ENCODE measurements around the gene KCNG3. TPM values are rescaled to one million over a fixed set of nuclear protein-coding genes. Genes with fewer than 3 reads are reported as not detected.

The KCNG3 gene
- total RNA-seq, 2 donors from 2014 or later: 0.84 to 1.5 TPM

DNA sequence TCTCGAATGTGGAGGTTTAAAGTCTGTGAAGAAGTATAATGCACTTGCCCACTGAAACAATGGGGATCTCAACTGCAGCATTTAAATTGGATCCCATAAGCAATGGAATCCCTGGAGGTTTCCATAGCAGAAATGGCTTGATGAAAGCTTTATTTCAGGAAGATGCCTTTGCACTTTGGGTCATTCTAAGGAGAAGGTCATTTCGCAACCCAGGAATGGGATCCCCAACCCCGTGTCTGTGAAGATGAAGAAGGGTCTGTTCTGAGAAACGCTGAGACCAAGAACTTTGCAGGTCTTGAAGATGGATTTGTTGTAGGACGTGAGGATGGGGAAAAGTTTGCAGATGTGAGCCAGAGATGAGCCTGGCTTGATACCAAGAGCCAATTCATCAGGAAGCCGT lies 1.8 kb upstream of the KCNG3 start:
- Mint-ChIP-seq H3K36me3 (ENCODE audit: low read depth) (no peaks in the 10 kb centered on the region), H3K27ac (no peak overlapping the region), H3K9me3 (no peaks in the 10 kb centered on the region), H3K4me3 (no peak overlapping the region), H3K27me3 (ENCODE audit: insufficient read depth) (peaks cover 33% of the 10 kb centered on the region), H3K4me1 (peaks cover 8% of the 10 kb centered on the region)
- H3K27ac ChIP-seq (ENCODE audit: low read depth, low read length): no peak overlapping the region
- no peaks in the 10 kb centered on the region for H3K4me1 ChIP-seq (ENCODE audit: control insufficient read depth, insufficient read depth, low read length)
- no peaks in the 10 kb centered on the region for H3K36me3 ChIP-seq (ENCODE audit: control insufficient read depth, insufficient read depth, low read length)
- H3K9ac ChIP-seq (ENCODE audit: extremely low read depth, low read length, poor library complexity, severe bottlenecking): no peak overlapping the region
- 80 to 89% methylated on average over 5 to 6 of the region's 6 CpGs for WGBS, 2 experiments (ENCODE audit: insufficient coverage in 1 of 2, insufficient read length in 1 of 2)
- no peak for TF ChIP-seq CTCF (conservative IDR thresholded peaks at IDR 0.05)
- H3K27me3 ChIP-seq (ENCODE audit: control insufficient read depth, insufficient read depth, low read length, poor library complexity, severe bottlenecking): peaks cover 48% of the 10 kb centered on the region
- DNase-seq: no peak
- H3K4me3 ChIP-seq (ENCODE audit: low read length): peak overlapping the region; percentile 80
- H3K9me3 ChIP-seq (ENCODE audit: control insufficient read depth, low read length): no peaks in the 10 kb centered on the region

DNA sequence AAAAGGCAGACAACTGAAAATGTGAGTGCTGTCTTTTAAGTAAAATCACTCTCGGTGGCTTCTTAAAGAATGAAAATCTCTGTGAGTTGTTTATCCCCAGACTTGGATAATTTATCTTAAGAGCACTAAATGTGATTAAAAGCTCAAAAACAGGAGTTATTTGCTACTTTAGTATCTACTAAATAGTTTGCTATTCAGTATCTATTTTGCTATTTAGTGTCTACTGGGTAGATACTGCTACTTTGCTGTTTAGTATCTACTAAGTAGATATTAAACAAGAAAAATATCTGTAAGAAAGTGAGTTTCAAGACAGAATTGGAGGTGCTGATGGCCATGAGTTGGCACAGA lies 1.4 kb upstream of the KCNG3 start:
- peak overlapping the region; percentile 68 for H3K4me3 Mint-ChIP-seq
- peaks cover 49% of the 10 kb centered on the region for H3K27me3 ChIP-seq (ENCODE audit: control insufficient read depth, insufficient read depth, low read length, poor library complexity, severe bottlenecking)
- no peaks in the 10 kb centered on the region for H3K9me3 ChIP-seq (ENCODE audit: control insufficient read depth, low read length)
- no peak overlapping the region for H3K27ac ChIP-seq (ENCODE audit: low read depth, low read length)
- H3K4me1 ChIP-seq (ENCODE audit: control insufficient read depth, insufficient read depth, low read length): no peaks in the 10 kb centered on the region
- H3K4me1 Mint-ChIP-seq: peaks cover 8% of the 10 kb centered on the region
- no peaks in the 10 kb centered on the region for H3K36me3 ChIP-seq (ENCODE audit: control insufficient read depth, insufficient read depth, low read length)
- peaks cover 33% of the 10 kb centered on the region for H3K27me3 Mint-ChIP-seq (ENCODE audit: insufficient read depth)
- WGBS, 2 experiments (ENCODE audit: insufficient coverage in 1 of 2, insufficient read length in 1 of 2): 0 to 33% methylated on average over 1 of the region's 1 CpG
- H3K4me3 ChIP-seq (ENCODE audit: low read length): peak overlapping the region; percentile 80
- no peak for TF ChIP-seq CTCF (conservative IDR thresholded peaks at IDR 0.05)
- no peaks in the 10 kb centered on the region for H3K9me3 Mint-ChIP-seq
- no peak for DNase-seq
- no peak overlapping the region for H3K9ac ChIP-seq (ENCODE audit: extremely low read depth, low read length, poor library complexity, severe bottlenecking)
- no peaks in the 10 kb centered on the region for H3K36me3 Mint-ChIP-seq (ENCODE audit: low read depth)
- no peak overlapping the region for H3K27ac Mint-ChIP-seq

- no peaks in the 10 kb centered on the region for H3K36me3 ChIP-seq (ENCODE audit: control insufficient read depth, insufficient read depth, low read length)
- H3K4me3 ChIP-seq (ENCODE audit: low read length): peak overlapping the region; percentile 80
- 0% methylated on average over 23 to 65 of the region's 65 CpGs for WGBS, 2 experiments (ENCODE audit: insufficient coverage in 1 of 2, insufficient read length in 1 of 2)
- peak; percentile 91 for DNase-seq
- TF ChIP-seq CTCF (conservative IDR thresholded peaks at IDR 0.05): peak; percentile 95
- Mint-ChIP-seq H3K27ac (peak overlapping the region; percentile 84), H3K27me3 (ENCODE audit: insufficient read depth) (peaks cover 33% of the 10 kb centered on the region), H3K9me3 (no peaks in the 10 kb centered on the region), H3K36me3 (ENCODE audit: low read depth) (no peaks in the 10 kb centered on the region), H3K4me3 (peak overlapping the region; percentile 68), H3K4me1 (peaks cover 8% of the 10 kb centered on the region)
- H3K9ac ChIP-seq (ENCODE audit: extremely low read depth, low read length, poor library complexity, severe bottlenecking): no peak overlapping the region
- no peaks in the 10 kb centered on the region for H3K9me3 ChIP-seq (ENCODE audit: control insufficient read depth, low read length)
- no peaks in the 10 kb centered on the region for H3K4me1 ChIP-seq (ENCODE audit: control insufficient read depth, insufficient read depth, low read length)
- no peak overlapping the region for H3K27ac ChIP-seq (ENCODE audit: low read depth, low read length)
- H3K27me3 ChIP-seq (ENCODE audit: control insufficient read depth, insufficient read depth, low read length, poor library complexity, severe bottlenecking): peaks cover 49% of the 10 kb centered on the region
These were observed 812 bp upstream of the KCNG3 start for GRCh38 chr2:42494355-42495233.

Data from endodermal cell (in vitro differentiated cells).